Retinal pigment epithelial cell (primary cell): ENCODE data around the gene IL20RB.

Experiments used
- DNase-seq: peaks from one replicate; pipeline ENCODE4 v3.0.0-alpha.2; 2010; ENCODE audit warnings: low read depth
- H3K4me3 ChIP-seq: 2 replicates; pipeline ENCODE4 v1.5.1; 2011; ENCODE audit warnings: mild to moderate bottlenecking, low read length, control low read depth, moderate library complexity
- TF ChIP-seq, protein P1 (sequence below): conservative IDR thresholded peaks from 2 replicates; pipeline ENCODE4 v1.5.1; 2011; ENCODE audit warnings: low read depth, low read length, control low read depth, inconsistent platforms

IL20RB gene

GRCh38 chr3:136932523-136932922 lies 25.3 kb upstream of the IL20RB start:
- no peak for DNase-seq
- TF ChIP-seq, protein P1, sequence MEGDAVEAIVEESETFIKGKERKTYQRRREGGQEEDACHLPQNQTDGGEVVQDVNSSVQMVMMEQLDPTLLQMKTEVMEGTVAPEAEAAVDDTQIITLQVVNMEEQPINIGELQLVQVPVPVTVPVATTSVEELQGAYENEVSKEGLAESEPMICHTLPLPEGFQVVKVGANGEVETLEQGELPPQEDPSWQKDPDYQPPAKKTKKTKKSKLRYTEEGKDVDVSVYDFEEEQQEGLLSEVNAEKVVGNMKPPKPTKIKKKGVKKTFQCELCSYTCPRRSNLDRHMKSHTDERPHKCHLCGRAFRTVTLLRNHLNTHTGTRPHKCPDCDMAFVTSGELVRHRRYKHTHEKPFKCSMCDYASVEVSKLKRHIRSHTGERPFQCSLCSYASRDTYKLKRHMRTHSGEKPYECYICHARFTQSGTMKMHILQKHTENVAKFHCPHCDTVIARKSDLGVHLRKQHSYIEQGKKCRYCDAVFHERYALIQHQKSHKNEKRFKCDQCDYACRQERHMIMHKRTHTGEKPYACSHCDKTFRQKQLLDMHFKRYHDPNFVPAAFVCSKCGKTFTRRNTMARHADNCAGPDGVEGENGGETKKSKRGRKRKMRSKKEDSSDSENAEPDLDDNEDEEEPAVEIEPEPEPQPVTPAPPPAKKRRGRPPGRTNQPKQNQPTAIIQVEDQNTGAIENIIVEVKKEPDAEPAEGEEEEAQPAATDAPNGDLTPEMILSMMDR: no peak
- no peak overlapping the region for H3K4me3 ChIP-seq

- no peak overlapping the region for H3K4me3 ChIP-seq
- TF ChIP-seq, protein P1: no peak
- no peak for DNase-seq
These were observed 24.6 kb upstream of the IL20RB start for GRCh38 chr3:136932978-136933772.

- H3K4me3 ChIP-seq: no peak overlapping the region
- TF ChIP-seq, protein P1: no peak
- DNase-seq: no peak
These were observed 20.6 kb upstream of the IL20RB start for GRCh38 chr3:136937175-136937574.

- TF ChIP-seq, protein P1: no peak
- no peak overlapping the region for H3K4me3 ChIP-seq
- DNase-seq: no peak
These were observed 19.9 kb upstream of the IL20RB start for GRCh38 chr3:136937851-136938250.

DNA sequence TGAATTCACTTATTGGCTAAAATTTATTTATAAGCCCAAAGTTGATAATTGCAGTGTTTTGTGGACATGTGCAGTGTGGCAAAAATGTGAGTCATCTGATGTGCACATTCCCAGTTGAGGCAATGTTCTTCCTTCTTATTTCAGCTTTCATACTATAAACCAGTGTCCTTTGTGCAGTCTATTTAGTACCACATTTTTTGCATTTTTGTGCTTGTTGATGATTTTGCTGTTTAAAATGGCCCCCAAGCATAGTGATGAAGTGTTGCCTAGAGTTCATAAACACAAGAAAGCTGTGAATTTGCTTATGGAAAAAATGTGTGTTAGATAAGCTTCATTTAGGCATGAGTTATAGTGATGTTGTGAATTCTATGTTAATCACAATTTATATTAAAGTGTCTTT lies 19.4 kb upstream of the IL20RB start:
- TF ChIP-seq, protein P1: no peak
- DNase-seq: no peak
- no peak overlapping the region for H3K4me3 ChIP-seq

DNA sequence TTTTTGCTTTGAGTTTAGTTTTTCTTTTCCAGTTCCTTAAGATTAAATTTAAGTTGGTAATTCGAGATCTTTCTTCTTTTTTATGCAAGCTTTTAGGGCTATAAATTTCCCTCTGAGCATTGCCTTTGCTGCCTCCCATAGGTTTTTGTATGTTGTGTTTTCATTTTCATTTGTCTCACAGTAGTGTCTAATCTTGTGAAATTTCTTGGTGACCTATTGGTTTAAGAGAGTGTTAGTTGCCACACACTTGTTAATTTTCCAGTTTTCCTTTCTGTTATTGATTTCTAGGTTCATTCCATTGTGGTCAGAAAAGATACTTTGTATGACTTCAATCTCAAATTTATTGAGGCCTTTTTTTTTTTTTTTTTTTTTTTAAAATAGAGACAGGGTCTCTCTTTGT lies 18.3 kb upstream of the IL20RB start:
- no peak for DNase-seq
- no peak overlapping the region for H3K4me3 ChIP-seq
- TF ChIP-seq, protein P1: no peak

- TF ChIP-seq, protein P1: no peak
- H3K4me3 ChIP-seq: no peak overlapping the region
- DNase-seq: no peak
These were observed 15.0 kb upstream of the IL20RB start for GRCh38 chr3:136942803-136943202.
